ENCODE measurements around the gene MAPKAPK2.

DNA sequence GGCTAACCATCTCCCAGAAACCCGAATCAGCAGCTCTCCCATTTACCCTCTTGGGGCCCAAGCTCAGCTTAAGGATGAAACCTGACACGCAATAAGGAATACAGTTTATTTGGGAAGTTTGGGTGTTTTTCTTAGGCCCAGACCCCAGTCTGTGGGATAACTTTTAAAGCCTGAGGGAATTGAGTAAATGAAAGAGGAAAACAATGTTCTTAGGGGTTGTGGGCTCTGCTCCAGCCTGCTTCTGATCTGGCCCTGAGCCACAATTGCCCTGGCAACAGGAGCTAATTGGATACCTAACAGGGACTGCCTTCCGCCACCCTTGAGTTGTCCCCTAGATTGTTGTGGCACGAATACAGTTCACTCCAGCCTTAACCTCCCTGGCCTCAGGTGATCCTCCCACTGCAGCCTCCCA is 29.2 kb upstream of the MAPKAPK2 start:
- TF ChIP-seq POLR2A (IDR thresholded peaks at IDR 0.05; ENCODE audit: low read length) = no peak
- no peak for TF ChIP-seq GATA1 (IDR thresholded peaks at IDR 0.05; ENCODE audit: low read depth, low read length)
